GM21619 (cell line): ENCODE results near the gene SORD.
"Not testable (repeated sequence)": the region's sequence is repeated elsewhere in the genome, so short reads cannot be mapped to it uniquely, and the experiment has no call there.

Experiments
- ATAC-seq: cut with Tn5 transposase; IDR thresholded peaks from one replicate; pipeline ENCODE4 v1.9.1; 2021; ENCODE audit not compliant: unreplicated experiment

SORD gene

DNA sequence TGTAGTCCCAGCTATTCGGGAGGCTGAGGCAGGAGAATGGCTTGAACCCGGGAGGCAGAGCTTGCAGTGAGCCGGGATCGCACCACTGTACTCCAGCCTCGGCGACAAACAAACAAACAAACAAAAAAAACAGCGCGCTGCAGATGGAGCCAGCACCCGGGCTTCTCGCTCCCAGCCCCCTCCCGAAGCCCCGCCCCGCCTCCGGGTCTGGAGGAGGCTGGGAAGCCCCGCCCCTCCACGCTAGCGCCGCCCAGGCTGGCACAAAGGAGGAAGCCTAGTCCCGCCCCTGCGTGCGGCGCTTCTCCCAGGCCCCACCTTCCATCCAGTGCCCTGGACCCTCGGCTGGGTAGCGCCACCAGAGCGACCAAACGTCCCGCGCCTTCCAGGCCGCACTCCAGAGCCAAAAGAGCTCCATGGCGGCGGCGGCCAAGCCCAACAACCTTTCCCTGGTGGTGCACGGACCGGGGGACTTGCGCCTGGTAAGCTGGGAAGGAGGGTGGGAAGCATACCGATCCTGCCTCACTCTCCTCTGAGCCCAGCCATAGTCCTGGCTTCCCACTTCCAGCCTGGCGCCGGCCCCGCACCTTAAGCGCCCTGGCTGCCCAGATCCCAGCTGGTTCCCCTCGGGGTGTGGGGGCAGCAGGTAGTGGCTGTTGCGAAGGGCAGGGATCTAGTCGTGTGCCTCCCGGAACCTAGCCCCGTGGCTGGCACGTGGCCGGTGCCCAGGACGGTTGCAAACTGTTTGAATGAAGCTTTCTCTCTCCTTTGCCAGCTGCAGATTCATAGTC lies at the start of gene SORD:
SORD (plus strand) TSS at position 325 of the 788 bp plus-strand sequence; CDS start at position 414, 89 bp downstream.
- ATAC-seq = peak; percentile 93

DNA sequence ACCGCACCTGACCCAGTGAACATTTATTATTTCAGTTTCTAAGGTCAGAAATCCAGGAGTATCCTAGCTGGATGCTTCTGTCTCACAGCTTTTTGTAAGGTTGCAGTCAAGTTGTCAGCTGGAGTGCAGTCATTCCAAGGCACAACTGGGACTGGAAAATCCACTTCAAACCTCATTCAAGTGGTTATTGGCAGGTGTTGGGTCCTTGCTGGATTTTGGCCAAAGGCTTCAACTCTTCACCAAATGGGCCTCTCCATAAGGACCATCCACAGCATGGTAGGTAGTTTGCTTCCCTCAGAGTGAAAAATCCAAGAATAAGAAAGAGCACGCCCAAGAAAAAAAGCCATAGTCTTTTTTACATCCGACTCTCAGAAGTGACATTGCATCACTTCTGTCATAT lies 46.8 kb upstream of the SORD start:
- ATAC-seq = not testable (repeated sequence)

DNA sequence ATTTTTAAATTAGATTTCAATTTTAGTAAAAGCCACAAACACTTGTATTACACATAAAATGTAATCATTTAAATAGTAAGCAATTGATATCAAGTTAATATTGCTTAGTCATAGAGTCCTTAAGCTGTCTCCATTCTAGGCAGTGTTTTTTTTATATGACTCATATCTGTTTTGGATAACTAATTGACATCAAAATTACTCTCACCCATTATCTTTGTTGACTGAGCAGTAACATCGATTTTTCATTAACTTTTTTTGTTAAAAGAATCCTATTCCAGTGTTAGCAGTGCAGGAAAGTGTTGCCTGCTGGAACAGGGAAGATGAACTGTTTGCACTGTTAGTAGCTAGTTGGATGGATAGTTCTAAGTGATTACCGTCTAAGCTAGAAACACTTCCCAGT lies 45.2 kb upstream of the SORD start:
- not testable (repeated sequence) for ATAC-seq

- not testable (repeated sequence) for ATAC-seq
Observed at GRCh38 chr15:44979617-44980339, 43.2 kb upstream of the SORD start.

GRCh38 chr15:44984144-44984543 lies 38.9 kb upstream of the SORD start:
- not testable (repeated sequence) for ATAC-seq

DNA sequence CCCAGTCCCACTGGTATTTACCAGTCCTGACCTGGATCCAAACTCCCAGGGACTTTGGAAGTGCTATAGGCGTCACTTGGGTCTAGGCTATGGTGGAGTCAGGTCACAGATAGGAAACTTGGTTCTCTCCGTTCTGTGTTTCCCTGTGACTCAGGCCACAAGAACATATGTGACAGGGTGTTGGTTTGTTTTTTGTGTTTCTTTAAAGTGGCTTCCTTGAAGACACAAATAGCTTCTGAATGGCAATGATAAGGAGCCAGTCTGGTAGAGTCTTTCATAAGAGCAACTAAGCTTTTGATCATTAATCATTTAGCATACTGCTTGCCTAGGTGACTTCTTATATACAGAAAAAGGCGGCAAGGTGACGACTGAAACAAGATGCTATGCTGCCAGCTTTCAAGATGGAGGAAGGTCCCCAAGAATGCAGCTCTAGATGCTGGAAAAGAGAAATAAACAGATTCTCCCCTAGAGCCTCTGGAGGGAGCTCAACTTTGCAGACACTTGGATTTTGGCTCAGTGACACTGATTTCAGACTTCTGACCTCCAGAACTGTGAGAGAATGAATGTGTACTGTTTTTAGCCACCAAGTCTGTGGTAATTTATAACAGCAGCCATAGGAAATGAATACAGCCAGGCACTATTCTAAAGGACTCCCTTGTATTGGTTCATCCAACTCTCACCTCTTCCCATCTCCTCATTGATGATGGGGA lies 36.5 kb upstream of the SORD start:
- ATAC-seq = not testable (repeated sequence)

GRCh38 chr15:44987711-44988110 lies 35.3 kb upstream of the SORD start:
- ATAC-seq = not testable (repeated sequence)

- not testable (repeated sequence) for ATAC-seq
Observed at GRCh38 chr15:44988184-44988869, 34.7 kb upstream of the SORD start.

DNA sequence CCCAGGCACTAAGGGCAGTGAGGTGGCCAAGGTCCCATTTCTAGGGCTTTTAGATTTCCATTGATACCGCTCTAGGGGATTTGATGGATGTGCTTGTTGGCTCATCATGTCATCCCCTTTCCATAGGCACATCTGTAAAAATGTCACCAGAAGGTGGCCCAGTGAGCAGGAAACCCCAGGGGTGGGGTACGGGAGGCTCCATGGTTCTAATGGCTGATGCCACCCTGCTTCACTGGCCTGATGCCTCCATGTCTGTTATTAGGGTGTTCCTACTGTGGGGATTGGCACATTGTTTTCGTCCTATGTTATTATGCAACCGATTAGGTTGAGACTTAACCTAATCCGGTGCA lies 34.1 kb upstream of the SORD start:
- not testable (repeated sequence) for ATAC-seq

DNA sequence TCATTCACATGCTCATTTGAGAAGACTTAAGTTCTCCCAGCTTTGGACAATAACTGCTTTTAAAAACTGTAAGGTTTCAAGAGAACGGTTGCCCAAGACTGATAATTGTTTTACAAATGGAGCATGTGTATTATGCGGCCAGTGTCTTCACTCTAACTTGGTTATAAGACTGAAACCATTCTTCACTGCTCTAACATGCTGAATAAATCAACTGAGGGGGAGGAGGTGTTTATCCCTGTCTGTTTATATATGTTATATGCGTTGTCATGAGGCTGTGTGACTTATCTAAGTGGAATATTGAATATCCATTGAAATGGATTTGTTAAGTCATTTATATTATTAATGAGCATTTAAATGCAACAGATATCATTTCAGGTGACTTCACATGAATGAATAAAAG lies 25.4 kb upstream of the SORD start:
- not testable (repeated sequence) for ATAC-seq

DNA sequence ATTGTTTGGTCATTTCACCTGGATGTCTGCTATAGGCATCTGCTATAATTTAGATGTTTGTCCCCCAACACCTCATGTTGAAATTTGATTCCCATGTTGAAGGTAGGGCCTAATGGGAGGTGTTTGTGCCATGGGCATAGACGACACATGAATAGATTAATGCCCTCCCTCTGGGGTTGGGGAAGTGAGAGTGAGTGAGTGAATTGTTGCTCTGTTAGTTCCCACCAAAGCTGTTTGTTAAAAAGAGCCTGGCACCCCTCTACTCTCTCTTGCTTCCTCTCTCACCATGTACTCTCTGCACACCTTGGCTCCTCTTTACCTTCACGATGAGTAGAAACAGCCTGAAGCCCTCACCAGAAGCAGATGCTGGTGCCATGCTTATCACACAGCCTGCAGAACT lies 23.9 kb upstream of the SORD start:
- no peak for ATAC-seq

DNA sequence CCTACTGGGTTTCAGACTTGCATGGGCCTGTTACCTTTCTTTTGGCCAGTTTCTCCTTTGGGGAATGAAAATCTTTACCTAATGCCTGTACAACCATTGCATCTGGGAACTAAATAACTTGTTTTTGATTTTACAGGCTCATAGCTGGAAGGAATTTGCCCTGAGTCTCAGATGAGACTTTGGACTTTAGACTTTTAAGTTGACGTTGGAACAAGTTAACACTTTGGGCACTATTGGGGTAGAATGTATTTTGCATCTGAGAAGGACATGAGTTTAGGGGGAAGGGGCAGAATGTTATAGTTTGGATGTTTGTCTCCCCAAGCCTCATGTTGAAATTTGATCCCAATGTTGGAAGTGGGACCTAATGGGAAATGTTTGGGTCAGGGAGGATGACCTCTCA lies 21.8 kb upstream of the SORD start:
- not testable (repeated sequence) for ATAC-seq

- not testable (repeated sequence) for ATAC-seq
Observed at GRCh38 chr15:45003731-45004410, 19.1 kb upstream of the SORD start.

DNA sequence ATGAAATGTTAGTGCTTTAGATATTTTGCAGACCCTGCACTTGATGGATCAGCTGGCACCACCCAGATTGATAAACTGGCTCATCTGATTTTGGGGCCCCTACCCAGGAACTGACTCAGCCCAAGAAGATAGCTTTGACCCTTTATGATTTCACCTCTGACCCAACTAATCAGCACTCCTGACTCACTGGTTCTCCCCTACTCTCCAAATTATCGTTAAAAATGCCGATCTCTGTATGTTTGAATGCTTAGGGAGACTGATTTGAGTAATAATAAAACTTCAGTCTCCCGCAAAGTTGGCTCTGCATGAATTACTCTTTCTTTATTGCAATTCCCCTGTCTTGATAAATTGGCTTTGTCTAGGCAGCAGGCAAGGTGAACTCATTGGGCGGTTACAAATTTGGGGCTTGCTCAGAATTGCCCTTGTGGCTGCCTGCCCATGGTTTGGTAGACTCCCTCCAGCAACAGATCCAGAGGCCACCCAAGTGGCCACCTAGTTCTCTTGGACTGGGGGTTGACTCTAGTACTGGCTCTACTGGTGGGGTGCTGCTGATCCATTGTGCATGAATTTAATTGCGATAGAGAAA lies 18.3 kb upstream of the SORD start:
- not testable (repeated sequence) for ATAC-seq

DNA sequence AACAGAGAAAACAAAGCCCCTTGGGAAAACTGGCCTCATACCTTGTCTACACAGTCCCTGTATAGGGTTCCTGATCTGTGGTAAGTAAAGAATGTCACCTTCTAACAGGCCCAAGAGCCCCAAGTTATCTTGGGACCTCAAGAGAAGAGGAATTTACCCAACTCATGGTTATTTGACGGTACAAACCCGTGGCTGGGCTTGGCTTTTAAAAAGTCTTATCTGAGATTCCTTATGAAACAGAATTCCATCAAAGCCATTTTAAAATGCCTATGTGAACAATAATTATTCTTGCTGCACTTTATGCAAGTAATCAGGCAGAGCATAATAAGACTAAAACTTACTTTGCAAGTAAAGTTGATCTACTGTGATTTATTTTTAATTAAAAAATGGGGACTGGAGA lies 13.9 kb upstream of the SORD start:
- ATAC-seq = no peak

- not testable (repeated sequence) for ATAC-seq
Observed at GRCh38 chr15:45015114-45015513, 7.9 kb upstream of the SORD start.

DNA sequence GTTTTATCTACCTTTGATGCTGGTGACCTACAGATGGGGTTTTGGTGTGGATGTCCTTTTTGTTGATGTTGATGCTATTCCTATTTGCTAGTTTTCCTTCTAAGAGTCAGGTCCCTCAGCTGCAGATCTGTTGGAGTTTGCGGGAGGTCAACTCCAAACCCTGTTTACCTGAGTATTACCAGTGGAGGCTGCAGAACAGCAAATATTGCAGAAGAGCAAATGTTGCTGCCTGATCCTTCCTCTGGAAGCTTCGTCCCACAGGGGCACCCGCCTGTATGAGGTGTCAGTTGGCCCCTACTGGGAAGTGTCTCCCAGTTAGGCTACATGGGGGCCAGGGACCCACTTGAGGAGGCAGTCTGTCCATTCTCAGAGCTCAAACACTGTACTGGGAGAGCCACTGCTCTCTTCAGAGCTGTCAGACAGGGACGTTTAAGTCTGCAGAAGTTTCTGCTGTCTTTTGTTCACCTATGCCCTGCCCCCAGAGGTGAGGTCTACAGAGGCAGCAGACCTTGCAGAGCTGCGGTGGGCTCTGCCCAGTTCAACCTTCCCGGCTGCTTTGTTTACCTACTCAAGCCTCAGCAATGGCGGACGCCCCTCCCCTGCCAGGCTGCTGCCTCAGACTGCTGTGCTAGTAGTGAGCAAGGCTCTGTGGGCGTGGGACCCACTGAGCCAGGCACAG lies 2.6 kb upstream of the SORD start:
- ATAC-seq = not testable (repeated sequence)

DNA sequence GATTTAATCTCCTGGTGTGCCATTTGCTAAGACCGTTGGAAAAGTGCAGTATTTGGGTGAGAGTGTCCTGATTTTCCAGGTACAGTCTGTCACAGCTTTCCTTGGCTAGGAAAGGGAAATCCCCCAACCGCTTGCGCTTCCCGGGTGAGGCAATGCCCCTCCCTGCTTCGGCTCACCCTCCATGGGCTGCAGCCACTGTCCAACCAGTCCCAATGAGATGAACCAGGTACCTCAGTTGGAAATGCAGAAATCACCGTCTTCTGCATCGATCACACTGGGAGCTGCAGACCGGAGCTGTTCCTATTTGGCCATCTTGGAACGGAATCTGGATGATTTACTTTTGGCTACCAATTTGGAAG lies 2.1 kb upstream of the SORD start:
- ATAC-seq = not testable (repeated sequence)

GRCh38 chr15:45021348-45021747 lies 1.6 kb upstream of the SORD start:
- no peak for ATAC-seq
